GM12891 (cell line): ENCODE data around the gene PGA4.
"Not testable (repeated sequence)": the region's sequence is repeated elsewhere in the genome, so short reads cannot be mapped to it uniquely, and the experiment has no call there.

Experiments used
- POLR2A ChIP-seq: IDR thresholded peaks from 2 replicates; pipeline ENCODE4 v1.6.1; 2011; ENCODE audit warnings: low read depth, low read length, control low read depth
- POLR2AphosphoS5 ChIP-seq: IDR thresholded peaks from 2 replicates; pipeline ENCODE4 v1.6.1; 2011; ENCODE audit warnings: low read depth, low read length, control low read depth
- POU2F2 ChIP-seq: IDR thresholded peaks from 2 replicates; pipeline ENCODE4 v1.6.1; 2011; ENCODE audit warnings: low read depth, mild to moderate bottlenecking, control low read depth, low read length, moderate library complexity

- not testable (repeated sequence) for TF ChIP-seq POLR2A, POLR2AphosphoS5, POU2F2
Measured at GRCh38 chr11:61245284-61245964, 23.3 kb downstream of the PGA4 start.
